HL-60 (cell line): Measurements from ENCODE around the gene MYLK4.

ENCODE experiments used
- TF ChIP-seq, protein P1 (sequence below): IDR thresholded peaks from one replicate; pipeline ENCODE4 v1.5.1; 2011; ENCODE audit warnings: low read length, control low read depth, inconsistent platforms; ENCODE audit not compliant: insufficient read depth
- TF ChIP-seq, protein P2 (sequence below): IDR thresholded peaks from 2 replicates; pipeline ENCODE4 v1.6.1; 2012; ENCODE audit warnings: low read depth; ENCODE audit not compliant: insufficient replicate concordance

DNA sequence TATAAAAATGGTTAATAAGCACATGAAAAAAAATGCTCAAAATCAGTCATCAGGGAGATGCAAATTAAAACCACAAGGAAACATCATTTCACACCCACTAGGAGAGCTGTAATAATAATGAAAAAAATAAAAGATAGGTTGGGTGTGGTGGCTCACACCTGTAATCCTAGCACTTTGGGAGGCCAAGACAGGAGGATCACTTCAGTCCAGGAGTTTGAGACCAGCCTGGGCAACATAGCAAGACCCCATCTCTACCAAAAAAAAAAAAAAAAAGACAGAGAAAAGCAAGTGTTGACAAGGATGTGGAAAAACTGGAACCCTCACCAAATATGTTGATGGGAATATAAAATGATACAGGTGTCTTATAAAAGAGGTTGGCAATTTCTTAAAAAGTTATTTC, 3.0 kb upstream of the MYLK4 start:
- TF ChIP-seq, protein P1, sequence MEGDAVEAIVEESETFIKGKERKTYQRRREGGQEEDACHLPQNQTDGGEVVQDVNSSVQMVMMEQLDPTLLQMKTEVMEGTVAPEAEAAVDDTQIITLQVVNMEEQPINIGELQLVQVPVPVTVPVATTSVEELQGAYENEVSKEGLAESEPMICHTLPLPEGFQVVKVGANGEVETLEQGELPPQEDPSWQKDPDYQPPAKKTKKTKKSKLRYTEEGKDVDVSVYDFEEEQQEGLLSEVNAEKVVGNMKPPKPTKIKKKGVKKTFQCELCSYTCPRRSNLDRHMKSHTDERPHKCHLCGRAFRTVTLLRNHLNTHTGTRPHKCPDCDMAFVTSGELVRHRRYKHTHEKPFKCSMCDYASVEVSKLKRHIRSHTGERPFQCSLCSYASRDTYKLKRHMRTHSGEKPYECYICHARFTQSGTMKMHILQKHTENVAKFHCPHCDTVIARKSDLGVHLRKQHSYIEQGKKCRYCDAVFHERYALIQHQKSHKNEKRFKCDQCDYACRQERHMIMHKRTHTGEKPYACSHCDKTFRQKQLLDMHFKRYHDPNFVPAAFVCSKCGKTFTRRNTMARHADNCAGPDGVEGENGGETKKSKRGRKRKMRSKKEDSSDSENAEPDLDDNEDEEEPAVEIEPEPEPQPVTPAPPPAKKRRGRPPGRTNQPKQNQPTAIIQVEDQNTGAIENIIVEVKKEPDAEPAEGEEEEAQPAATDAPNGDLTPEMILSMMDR: no peak
- TF ChIP-seq, protein P2, sequence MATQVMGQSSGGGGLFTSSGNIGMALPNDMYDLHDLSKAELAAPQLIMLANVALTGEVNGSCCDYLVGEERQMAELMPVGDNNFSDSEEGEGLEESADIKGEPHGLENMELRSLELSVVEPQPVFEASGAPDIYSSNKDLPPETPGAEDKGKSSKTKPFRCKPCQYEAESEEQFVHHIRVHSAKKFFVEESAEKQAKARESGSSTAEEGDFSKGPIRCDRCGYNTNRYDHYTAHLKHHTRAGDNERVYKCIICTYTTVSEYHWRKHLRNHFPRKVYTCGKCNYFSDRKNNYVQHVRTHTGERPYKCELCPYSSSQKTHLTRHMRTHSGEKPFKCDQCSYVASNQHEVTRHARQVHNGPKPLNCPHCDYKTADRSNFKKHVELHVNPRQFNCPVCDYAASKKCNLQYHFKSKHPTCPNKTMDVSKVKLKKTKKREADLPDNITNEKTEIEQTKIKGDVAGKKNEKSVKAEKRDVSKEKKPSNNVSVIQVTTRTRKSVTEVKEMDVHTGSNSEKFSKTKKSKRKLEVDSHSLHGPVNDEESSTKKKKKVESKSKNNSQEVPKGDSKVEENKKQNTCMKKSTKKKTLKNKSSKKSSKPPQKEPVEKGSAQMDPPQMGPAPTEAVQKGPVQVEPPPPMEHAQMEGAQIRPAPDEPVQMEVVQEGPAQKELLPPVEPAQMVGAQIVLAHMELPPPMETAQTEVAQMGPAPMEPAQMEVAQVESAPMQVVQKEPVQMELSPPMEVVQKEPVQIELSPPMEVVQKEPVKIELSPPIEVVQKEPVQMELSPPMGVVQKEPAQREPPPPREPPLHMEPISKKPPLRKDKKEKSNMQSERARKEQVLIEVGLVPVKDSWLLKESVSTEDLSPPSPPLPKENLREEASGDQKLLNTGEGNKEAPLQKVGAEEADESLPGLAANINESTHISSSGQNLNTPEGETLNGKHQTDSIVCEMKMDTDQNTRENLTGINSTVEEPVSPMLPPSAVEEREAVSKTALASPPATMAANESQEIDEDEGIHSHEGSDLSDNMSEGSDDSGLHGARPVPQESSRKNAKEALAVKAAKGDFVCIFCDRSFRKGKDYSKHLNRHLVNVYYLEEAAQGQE: no peak
